GM18502 (cell line): ENCODE data around the gene BAIAP2.
"Not testable (repeated sequence)": the region's sequence is repeated elsewhere in the genome, so short reads cannot be mapped to it uniquely, and the experiment has no call there.

Experiments used
- ATAC-seq: cut with Tn5 transposase; IDR thresholded peaks from one replicate; pipeline ENCODE4 v1.9.1; 2021; ENCODE audit warnings: mild to moderate bottlenecking; ENCODE audit not compliant: unreplicated experiment, poor library complexity

BAIAP2 gene

DNA sequence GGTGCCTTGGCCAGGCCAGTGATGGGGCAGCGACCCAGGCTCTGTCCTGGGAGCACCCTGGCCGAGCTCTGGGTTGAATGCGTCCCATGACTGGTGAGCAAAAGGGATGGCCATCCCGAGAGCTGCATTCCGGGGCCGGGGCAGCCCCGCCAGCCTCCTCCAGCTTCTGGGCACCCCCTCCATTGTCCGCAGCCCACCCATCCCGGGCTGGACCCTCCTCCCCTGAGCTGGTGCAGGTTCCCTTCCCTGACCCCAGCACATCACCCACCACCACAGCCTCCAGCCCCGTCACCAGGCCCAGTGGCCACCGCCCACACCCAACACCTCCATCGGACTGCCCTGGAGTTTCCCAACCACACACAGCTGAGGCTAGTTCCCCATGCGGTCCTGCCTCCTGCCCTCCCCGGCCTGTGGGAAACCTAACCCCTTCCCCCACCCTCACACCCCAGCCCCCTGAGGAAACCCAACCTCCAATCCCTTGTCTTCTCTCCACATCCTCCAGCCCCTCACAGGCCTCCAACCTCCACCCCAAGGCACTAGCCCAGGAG is 114.1 kb downstream of the BAIAP2 start:
- ATAC-seq: no peak

DNA sequence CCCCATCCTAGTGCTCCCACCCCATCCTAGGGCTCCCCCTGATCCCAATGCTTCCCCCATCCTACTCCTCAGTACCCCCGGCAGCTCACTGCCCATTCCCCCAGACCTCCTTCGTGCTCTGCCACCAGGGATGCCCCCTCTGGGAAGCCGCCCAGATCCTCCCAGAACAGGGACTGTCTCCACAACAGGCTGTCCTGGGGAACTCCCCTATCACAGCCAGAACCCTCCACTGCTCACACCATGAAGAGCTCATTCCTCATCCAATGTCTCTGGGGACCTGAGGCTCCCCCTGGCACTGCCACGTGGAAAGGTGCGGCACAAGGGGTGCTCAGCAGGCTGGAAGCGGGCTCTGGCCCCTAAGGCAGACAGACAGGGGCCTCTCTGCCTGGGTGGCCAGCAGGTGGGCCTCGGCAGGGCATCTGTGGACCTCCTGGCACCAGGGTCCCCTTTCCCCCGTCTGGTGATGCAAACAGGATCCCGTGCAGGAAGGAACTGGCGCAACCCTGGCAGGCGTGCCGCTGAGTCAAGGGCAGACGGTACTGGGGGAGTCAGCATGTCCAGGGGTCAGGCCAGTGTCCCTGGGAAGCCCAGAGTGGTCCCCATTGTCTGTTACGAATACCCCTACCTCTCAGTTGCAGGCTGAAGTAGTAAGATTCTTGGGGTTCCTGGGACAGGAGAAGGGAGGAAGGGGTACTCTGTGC is 115.6 kb downstream of the BAIAP2 start:
- no peak for ATAC-seq

DNA sequence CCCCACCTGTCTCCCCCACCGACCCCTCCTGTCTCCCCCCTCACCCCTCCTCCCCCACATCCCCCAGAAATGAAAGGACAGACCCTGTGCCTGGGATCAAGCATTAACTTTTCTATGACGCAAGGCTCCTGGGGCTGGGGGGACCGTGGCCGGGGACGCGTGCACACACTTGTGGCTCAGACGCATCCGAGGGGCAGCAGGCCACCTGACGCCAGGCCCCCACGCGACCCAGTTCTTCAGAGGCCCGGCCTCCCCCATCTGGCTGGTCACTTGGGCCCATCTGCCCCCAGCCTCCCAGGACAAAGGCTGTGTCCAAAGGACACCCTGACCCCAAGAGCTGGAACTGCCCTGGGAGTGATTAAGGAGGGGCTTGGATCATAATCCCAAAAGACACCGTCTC is 116.3 kb downstream of the BAIAP2 start:
- no peak for ATAC-seq

DNA sequence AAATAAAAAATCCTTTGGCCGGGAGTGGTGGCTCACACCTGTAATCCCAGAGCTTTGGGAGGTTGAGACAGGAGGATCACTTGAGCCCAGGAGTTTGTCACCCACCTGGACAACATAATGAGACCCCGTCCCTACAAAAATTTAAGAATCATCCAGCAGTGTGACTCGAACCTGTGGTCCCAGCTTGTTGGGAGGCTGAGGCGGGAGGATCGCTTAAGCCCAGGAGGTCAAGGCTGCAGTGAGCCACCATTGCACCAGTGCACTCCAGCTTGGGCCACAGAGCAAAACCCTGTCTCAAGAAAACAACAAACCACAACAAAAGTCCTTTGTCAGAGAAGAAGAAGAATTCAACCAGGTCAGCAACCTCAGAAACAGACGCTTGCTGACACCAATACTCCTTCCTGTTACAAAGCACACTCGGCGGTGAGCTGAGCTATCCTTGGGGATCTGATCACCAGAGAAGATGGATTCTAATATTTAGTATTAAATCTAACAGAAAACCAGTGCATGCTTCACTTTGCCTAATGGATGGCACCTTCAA is 117.4 kb downstream of the BAIAP2 start:
- ATAC-seq: no peak

DNA sequence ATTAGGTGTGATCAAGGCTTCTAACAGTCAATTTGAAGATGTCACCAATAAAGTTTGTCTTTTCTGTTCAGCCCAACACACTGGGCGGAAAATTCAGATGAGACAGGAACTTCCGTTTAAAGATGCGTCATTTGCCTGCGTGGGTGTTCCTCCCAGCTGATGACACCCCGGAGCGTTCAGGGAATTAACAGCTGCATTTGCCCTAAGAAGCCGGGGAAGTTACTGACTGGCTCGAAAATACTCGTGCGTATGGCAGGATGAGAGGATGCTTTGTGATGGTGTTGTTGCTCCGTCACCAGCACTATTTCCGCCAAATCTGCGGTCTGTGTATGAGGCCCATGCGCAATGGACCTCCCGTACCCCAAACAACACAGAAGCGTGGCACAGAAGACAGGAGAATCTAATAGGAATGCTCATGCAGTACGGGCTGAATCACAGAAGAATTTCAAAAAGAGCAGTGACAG is 118.4 kb downstream of the BAIAP2 start:
- no peak for ATAC-seq

DNA sequence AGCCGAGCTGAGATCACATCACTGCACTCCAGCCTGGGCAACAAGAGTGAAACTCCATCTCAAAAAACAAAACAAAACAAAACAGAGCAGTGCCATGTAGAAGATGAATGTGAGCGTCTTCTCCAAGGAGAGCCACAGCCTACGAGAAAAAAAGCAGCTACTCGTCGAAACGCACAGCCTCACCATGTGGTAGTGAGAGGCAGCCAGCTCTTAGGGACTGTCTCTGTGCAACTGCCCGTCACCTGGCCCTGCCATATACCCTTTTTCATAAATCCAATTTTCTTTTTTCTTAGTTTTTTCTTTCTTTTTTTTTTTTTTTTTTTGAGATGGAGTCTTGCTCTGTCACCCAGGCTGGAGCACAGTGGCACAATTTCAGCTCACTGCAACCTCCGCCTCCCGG is 119.1 kb downstream of the BAIAP2 start:
- not testable (repeated sequence) for ATAC-seq

DNA sequence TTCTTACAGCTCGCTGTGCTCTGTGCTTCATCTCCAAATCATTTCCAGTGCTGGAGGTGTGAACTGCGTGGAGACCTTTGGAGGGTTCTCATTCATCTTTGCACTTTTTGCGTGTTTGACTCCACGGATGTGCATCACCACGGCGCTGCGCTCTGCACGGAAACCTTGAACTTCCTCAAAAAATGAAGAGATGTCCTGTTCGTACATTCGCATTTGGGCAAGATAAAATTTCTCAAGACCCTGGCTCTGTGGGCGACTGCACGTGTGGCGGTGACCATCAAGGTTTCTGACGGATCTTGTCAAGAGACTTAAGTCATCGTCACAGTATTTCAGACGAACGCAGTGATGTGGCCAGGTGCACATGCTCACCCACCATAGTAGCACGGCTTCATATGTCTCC is 120.0 kb downstream of the BAIAP2 start:
- no peak for ATAC-seq

DNA sequence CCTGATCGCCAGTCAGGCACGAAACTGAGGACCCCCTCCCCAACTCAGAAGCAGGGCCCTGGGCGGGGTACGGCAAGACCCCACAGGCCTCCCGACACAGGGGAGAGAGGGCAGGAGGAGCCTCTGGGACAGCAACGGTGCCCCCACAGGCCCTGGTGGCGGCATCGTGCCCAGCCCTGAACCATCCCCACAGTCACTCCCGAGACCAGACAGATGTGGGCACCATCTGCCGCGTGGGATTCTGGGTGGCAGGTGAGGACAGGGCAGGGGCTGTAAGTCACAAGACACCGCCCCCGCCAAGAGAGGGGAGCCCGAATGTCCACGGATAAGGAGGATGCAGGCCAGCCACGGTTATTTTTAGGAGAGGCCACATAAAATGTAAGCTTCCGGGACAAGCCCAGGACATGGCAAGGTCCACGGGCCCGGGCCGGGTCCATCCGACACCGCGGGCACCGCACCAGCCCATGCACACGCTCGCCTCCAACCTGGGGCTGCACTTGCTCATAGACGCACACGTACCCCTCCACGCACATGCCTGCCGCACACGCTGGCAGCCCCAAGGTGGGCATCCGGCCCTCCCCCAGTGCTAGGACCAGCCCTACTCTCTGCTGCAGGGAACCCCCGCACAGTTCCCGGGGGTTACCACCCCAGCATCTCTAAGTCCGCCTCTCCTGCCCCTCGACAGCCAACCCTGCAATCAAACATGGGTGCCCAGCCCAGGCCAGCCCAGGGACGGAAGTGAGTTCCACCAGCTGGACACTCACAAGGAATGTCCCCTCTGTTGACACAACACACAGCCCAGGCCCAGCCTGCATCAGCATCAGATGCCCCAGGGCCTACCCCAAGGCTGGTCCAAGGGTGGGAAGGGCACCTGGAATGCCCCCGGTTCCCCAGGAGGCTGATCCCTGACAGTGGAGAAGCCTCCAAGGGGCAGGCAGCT is 122.2 kb downstream of the BAIAP2 start:
- ATAC-seq: no peak

DNA sequence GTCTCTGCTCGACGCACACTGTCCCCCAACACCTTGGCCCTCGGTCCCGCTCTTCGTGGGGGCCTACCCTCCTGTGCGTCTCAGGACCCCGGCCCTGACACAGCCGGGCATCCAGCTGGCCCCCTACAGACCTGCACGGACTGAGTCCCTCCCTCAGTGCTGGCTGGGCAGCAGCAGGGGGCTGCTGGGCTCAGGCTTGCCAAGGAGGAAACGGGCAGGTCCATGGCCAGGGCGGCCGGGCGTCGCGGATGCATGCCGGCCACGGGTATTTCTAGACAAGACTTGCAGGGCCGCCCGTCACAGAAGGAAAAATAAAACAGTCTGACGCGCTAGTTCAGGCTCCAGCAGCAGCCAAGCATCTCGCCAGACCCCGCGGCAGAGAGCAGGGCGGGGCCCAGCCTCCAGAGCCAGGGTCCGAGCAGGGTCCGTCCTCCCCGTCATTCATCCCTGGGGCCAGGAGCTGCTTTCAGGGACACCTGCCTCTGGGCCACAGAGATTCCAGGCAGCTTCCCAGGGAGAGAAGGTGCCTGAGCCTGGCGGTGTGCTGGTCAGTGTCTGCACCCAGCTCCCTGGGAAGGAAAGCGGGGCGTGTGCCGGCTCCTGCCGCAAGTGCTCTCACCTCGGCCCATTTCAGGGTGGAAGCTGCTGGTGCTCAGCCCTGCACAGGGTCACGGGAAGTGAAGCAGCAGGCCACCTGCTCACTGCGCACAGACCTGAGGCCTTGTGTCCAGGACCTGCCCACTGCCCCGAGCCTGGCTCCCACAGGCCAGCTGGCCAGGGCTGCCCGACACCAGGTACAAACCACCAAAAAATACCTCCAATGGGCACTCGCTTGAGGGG is 123.1 kb downstream of the BAIAP2 start:
- no peak for ATAC-seq

DNA sequence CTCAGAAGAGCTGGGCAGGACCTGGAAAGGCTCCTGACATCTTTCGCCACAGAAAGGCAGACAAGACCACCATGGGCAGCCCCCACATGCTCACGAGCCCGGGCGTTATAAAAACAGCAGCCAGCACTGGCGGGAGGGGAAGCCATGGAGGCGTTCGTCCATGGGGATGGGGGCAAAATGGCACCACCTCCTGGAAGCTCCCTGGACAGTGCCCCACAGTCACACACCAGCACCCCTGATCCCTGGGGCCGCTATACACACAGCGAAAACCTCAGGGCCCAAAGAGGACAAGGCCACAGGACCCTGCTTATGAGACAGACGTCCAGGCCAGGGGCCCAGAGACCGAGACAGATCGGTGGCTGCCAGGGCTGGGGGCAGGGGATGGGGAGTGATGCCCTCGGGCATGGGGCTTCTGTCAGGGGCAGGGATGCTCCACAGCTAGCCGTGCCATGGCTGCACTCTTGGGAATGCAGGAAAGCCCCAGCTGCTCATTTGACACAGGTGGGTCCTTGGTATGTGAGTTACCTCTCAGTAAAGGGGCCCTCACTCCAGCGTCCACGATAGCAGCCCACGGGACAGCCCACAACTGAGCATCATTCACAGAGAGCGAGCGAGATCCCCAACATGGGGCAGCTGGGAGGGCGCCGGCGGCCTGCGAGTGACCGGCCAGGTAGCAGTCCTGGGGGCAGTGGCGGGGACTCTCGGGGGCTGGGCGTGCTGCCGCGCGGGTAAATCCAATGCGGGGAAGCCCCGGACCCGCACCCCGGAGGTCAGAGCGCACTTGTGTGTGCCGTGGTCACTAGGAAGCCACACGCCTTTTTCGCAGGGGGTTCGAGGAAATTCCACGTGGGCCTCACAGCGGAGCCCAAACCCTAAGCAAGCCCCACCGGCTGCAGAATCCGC is 124.0 kb downstream of the BAIAP2 start:
- ATAC-seq: no peak

DNA sequence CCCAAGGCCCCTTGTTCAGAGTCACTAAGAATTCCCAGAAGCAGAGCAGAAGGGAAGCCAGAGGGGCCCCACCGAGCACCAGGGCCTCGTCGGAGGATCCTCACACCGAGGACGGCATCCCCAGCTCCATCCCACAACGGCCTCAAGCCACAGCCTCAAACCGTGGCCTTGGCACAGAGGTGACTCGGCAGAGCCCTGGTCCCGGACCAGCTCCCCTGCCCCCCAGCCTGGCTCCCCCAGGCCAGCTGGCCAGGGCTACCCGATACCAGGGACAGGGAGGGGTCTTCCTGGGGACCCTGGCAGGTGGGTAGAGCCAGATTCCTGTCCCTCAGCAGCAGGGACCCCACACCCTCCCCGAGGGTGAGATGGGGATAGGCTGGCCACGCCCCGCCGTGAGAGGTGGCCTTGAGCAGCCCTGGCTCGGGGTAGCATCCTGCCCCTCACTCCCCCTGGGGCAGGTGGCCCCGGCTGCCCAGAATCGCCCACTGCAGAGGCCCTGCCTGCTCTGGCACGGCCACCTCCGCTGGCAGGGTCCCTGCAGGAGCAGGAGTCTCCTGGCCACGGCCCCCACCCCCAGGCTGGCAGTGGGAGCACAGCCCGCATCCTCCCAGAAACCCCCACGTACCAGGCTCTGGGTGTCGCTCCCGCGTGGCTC is 124.8 kb downstream of the BAIAP2 start:
- ATAC-seq: no peak

DNA sequence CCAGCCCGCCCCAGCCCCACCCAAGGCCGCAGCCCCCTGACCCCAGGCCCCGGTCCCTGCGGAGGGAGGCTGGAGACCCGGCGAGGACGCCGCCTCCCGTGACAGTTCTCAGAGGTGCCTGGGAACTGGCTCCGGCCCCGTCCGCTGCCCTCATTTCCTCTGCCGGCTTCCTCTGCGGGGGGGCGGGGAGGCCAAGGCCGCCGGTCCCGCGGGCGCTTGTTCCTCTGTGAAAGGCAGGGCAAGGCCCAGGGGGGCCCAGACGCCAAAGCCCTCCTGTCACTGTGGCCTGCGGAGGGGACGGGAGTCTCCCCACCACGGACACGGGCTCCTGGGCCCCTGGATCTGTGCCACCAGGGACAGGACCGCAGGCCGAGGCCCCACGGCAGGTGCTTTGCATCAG is 125.4 kb downstream of the BAIAP2 start:
- ATAC-seq: no peak

DNA sequence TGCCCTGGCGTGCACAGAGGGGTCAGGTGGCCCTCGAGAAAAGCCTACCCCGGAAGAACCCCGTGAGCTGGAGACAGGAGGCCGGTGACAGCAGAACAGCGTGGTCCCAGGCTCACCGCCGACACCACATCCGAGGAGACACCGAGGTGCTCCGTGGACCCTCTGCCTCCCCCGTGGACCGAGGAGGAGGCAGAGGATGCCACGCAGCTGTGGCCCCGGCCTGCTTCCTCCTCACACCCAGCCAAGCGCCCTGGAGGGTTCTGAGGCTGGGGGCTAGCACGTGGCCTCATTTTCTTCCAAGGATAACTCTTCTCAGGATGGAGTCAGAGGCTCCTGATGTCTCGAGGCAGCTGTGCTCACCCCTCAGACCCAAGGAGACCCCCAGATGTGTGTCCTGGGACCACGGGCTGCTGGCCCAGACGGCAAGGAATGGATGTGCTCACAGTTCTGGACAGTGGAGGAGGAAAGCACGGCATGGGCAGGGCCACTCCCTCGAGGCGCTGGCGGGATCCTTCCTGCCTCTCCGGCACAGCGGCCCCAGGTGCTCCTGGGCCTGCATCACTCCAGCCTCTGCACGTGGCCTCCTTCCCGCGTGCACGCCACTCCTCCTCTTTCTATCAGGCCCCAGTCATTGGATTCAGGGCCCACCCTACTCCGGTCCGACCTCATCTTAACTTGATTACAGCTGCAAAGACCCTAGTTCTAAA is 125.9 kb downstream of the BAIAP2 start:
- no peak for ATAC-seq

DNA sequence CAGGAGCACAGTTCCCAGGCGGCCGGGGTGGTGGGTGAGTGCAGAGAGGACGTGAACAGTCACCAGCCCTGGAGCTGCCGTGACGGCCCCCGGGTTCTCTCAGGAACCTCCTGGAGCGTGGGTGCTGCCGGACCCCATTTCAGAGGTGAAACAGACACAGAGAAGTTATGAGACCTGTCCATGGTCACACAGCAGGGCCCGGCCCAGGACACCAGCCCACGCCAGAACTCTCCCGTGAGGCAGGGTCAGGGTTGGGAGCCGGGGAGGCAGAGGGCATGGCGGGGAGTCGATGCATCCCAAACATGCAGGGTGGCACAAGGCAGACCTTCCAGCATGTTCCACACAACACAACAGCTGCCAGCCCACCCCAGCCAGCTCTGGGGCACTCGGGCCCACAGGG is 126.6 kb downstream of the BAIAP2 start:
- ATAC-seq: no peak

DNA sequence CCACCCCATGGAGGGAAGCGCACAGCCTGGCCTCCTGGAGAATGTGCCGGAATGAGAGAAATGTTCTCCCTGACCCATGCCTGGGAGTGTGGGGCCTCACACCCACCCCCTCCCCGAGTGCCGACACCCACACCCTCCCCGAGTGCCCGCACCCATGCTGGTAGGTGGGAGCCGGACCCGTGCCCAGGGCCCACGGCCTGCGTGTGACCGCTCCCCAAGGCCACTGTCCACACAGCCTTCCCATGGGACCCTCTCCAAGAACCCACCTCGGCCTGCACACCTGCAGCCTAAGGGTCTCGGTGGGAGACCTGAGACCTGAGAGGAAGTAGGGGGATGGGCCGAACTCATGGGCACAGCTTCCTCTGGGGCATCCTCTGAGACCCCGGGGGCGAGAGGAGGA is 127.0 kb downstream of the BAIAP2 start:
- no peak for ATAC-seq

DNA sequence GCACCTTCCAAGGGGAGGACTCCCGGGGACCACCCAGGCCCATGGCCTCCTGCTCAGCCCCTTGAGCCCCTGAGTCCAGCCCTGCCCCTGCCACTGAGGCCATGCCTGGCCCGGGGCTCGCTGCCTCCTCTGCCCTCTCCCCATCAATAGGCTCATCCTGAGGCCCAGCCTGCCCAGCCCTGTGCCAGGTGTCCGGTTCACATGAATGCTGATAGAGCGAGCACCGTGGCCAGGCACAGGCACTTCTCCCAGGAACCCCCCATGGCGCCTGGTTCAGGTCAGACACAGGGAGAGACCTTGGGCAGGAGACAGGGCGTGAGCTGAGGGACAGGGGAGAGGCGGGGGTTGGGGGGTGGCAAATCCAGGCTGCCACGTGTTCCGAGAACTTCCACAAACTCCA is 127.5 kb downstream of the BAIAP2 start:
- no peak for ATAC-seq

DNA sequence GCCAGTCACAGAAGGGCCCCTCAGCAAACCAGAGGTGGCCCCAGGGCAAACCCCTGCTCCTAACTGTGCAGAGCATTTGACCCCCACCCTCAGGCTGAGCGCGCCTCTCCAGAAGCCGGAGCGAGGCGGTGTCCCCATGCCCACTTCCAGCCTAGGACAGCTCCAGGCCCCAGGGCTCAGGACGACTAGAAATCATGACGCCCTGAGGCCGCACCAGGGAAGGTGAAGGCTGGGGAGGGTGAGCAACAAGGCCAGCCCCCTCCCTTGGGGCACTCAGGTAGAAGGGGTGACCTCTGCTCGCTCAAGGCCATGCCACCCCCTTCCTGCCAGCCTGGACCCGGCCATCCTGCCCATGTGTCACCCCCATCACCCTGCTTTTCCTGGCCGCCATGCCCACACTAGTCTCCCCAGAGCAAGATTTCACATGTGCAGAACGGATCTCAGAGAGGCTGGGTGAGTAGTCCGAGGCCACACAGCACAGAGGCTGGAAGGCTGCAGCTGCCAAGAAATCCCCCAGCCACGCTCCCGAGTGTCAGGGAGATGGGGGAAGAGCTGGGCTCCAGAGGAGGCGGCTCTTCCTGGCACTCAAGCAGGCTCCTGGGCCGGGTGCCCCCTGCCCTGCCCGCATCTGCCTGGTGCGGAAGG is 128.2 kb downstream of the BAIAP2 start:
- no peak for ATAC-seq
